GM11168 (cell line): ENCODE results near the gene SNX13.
"Not testable (repeated sequence)": the region's sequence is repeated elsewhere in the genome, so short reads cannot be mapped to it uniquely, and the experiment has no call there.

Experiments used
- in situ Hi-C: fragments of 300-500 bp; cut with MboI; formaldehyde crosslinking; loops from one replicate; pipeline ENCODE4 v1.12.0; 2022; ENCODE audit warnings: low sequenced_read_pairs; ENCODE audit not compliant: unreplicated experiment

The SNX13 gene

GRCh38 chr7:17916786-17917185 is 23.5 kb downstream of the SNX13 start:
- in situ Hi-C loops = no loop called here

- in situ Hi-C loops = no loop called here
Observed at GRCh38 chr7:17915796-17916195, 24.5 kb downstream of the SNX13 start.

- in situ Hi-C loops = no loop called here
Observed at GRCh38 chr7:17915168-17915567, 25.1 kb downstream of the SNX13 start.

- in situ Hi-C loops = no loop called here
Observed at GRCh38 chr7:17913250-17913649, 27.0 kb downstream of the SNX13 start.

- in situ Hi-C loops = no loop called here
Observed at GRCh38 chr7:17912536-17913235, 27.6 kb downstream of the SNX13 start.

DNA sequence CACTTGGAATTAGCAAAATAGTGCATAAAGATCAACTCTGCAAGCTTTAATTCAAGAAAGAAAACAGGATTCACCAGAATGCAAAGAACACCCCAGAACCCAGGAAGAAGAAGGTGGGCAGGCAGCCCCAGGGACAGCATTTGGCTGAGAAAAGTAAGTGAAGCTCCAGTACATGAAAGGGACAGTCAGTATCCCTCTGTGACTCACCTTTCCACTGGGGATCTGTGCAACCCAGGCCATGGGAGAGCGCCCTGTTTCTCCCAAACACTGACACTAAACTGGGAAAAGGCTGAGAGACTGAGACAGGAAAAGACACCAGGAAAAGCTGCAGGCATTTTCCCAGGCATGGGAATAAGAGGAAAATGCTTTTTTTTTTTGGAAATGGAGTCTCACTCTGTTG is 28.2 kb downstream of the SNX13 start:
- in situ Hi-C loops = no loop called here

DNA sequence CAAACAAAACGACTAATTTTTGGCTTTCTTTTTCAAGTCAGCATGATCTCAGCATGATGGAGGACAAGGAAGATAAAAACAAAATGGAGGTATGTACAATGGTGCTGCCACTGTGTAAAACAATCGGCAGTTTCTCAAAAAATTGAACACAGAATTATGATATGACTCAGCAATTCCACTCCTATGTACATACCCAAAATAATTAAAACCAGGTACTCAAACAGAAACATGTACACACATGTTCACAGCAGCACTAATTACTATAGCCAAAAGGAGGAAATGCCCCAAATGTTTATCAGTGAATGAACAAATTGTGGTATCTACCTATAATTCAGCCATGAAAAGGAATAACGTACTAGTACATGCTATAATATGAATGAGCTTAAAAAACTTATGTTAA is 29.9 kb downstream of the SNX13 start:
- in situ Hi-C loops = no loop called here

GRCh38 chr7:17909310-17909709 is 31.0 kb downstream of the SNX13 start:
- in situ Hi-C loops = not testable (repeated sequence)

DNA sequence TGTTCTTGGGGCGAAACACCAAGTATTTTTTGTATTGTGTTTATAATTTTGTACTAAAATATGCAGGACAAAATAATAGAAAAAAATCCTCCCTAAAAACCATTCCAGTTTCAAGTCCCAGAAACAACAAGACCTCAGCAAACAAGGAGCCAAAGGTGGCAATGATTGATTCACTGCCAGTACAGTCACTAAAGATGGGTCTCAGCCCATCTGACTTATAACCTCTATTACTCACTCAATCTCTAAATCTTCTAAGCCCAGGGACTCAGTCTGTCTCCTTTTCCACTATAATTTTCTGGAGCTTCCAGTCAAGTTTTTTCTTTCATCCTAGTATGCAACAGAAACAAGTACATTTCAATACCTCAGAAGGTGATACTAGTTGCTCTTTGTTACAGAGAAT is 33.3 kb downstream of the SNX13 start:
- in situ Hi-C loops = no loop called here

DNA sequence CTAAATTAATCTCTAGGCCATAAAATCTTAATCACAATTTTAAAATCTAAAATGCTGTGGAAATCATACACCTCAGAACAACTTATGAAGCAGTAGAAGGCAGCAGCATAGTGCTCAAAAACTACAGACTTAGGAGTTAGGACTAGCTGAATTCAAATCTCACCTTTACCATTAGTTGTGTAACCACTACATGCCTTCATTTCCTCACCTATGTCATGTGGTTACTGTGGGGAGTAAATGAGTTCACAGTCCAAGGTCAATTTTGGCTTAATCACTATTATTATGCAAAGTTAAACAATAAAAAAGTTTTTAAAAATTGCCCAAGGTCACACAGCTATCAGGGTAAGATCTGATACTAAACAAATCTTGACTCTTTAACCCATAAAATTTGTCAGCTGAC is 37.0 kb downstream of the SNX13 start:
- in situ Hi-C loops = no loop called here

GRCh38 chr7:17902599-17902998 is 37.7 kb downstream of the SNX13 start:
- in situ Hi-C loops = no loop called here

- in situ Hi-C loops = no loop called here
Observed at GRCh38 chr7:17900464-17900863, 39.8 kb downstream of the SNX13 start.

GRCh38 chr7:17898111-17898510 is 42.2 kb downstream of the SNX13 start:
- in situ Hi-C loops = no loop called here

DNA sequence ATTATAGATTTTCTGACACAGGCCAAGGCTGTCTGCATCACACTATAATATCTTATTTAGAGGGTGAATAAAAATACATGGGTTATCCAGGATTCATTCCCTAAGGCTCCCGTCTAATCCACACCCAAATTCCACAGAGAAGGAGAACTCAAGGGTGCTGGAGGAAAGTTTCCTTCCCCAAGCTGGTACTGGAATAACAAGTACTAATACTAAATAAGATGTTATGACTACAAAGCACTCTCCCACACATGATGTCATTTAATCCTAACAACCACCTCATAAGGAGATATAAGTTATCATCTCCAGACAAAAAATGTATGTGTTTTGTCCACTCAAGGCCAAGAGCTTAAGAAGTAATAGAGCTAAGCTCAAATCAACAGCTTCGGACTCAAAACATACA is 53.0 kb downstream of the SNX13 start:
- in situ Hi-C loops = no loop called here

DNA sequence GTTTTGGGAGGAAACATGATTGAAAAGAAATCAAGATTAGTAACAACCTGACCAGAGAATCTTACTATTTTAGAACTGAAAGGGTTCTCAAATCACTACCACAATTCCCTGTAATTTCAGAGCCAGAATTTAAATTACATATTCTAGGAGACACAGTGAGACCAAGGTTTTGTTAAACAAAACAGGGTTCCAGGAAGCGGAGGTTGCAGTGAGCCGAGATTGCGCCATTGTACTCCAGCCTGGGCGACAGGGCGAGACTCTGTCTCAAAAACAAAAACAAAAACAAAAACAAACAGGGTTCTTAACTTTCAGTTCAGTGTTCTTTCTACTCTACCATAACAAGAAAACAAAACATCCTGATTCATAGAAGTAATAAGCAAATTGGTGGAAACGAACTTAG is 57.6 kb downstream of the SNX13 start:
- in situ Hi-C loops = no loop called here

DNA sequence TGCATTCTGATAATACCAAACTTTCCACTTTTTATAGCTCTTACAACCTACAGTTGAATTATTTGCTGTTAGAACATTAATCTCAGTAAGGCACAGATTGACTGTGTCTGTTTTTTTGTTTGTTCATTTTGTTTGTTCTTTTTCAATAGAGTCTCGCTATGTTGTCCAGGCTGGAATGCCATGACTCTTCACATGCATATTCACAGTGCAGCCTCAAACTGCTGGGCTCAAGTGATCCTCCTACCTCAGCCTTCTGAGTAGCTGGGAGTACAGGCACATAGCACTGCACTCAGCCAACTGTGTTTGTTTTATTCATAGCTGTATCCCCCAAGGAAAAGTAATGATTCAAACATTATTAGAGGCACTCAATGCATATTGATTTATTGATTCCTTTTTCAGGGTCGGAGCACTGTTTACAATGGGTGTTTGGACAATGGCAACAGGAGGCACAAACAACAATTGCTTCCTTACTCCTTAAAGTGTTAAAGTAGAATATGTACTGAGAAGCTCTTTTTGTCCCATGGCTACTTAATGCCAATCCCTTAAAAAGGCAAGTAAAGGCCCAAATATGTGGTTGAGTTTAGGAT is 61.1 kb downstream of the SNX13 start:
- in situ Hi-C loops = no loop called here

GRCh38 chr7:17878627-17879026 is 61.7 kb downstream of the SNX13 start:
- in situ Hi-C loops = no loop called here

- in situ Hi-C loops = no loop called here
Observed at GRCh38 chr7:17871815-17872533, 68.3 kb downstream of the SNX13 start.

- in situ Hi-C loops = no loop called here
Observed at GRCh38 chr7:17870406-17870805, 69.9 kb downstream of the SNX13 start.

DNA sequence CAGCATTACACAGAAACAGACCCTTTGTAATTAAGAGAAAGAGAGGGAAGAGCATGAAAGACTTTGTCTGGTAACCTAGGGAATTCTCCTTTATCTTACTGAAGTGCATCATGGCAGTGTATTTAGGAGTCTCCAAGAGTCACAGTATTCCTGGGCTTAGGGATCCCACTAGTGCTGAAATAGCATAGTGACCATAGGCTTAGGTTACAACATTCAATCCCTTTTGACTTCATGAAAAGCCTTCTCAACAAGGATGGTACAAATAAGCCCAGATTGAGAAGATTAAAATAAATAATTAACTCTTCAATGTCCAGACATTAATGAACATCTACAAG is 76.5 kb downstream of the SNX13 start:
- in situ Hi-C loops = no loop called here

DNA sequence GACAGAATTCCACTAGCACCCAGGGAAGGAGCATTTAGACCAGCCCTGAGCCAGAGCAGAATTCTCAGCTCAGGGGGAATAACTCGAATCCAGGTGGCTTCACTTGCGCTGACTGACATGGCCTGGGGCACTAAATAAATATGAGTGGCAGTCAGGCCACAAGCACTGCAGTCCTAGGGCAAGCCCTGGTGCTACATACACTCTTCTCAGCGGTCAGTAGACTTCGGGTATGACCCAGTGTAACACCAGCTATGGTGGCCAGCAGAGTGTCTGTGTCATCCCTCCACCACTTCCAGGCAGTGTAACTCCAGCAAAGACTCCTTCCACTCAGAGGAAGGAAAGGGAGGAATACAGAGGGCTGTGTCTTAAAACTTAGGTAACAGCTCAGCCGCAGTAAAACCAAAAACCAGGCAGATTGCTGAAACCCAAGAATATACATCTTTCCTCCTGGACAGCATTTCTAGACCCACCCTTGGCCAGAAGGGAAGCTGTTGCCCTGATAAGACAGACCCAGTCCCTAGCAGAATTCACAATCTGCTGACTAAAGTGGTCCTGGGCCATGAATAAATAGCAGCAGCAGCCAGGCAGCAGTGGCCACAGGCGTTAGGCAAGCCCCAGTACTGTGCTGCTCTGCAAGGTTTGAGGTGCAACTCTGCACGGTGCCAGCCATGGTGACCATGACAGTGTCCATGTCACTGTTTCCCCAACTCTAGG is 77.0 kb downstream of the SNX13 start:
- in situ Hi-C loops = no loop called here
